Vagina (tissue), 2 donors: ENCODE results near the gene ARID3A.

Source experiments
- CTCF ChIP-seq, 3 experiments: fragments of 450-650 bp in 2 of 3; fragments of 200-600 bp in 1 of 3; sonication (generic) in 1 of 3; IDR thresholded peaks; one replicate each; pipeline ENCODE4 v1.5.1; 2017 to 2019; ENCODE audit warnings: antibody characterized with exemption in 3 of 3, mild to moderate bottlenecking in 2 of 3, moderate library complexity in 2 of 3
- POLR2A ChIP-seq, 2 donors: fragments of 450-650 bp; IDR thresholded peaks; one replicate each; pipeline ENCODE4 v1.6.1; 2017; ENCODE audit warnings: antibody characterized with exemption in 2 of 2, mild to moderate bottlenecking in 2 of 2, moderate library complexity in 2 of 2
- POLR2AphosphoS5 ChIP-seq, 2 donors: sonication (generic); formaldehyde crosslinking; IDR thresholded peaks; one replicate each; pipeline ENCODE4 v1.9.0; 2017; ENCODE audit warnings: antibody characterized with exemption in 2 of 2, mild to moderate bottlenecking in 2 of 2, low read depth in 1 of 2; ENCODE audit not compliant: insufficient read depth in 1 of 2

GRCh38 chr19:939439-939838 is 13.6 kb downstream of the ARID3A start:
- TF ChIP-seq POLR2A (IDR thresholded peaks at IDR 0.05) (no peak), CTCF (IDR thresholded peaks at IDR 0.05) (no peak), POLR2AphosphoS5 (IDR thresholded peaks at IDR 0.05; ENCODE audit: insufficient read depth in 1 of 2, low read depth in 1 of 2) (no peak)
